Small intestine (tissue), 7 donors: ENCODE results near the gene PIK3AP1. TPM values are rescaled to one million over a fixed set of nuclear protein-coding genes. Genes with fewer than 3 reads are reported as not detected.

Experiments used
- DNase-seq, 2 donors: peaks; one replicate each; pipeline versions ENCODE4 v3.0.0 to v3.0.0-alpha.2; 2013
- FAIRE-seq: peaks from 2 replicates; lab custom pipeline; 2012; peaks lifted over from hg19 to GRCh38; lab: Jason Lieb, UNC
- H3K27ac ChIP-seq, 3 donors: one replicate each; pipeline ENCODE4 v1.5.1; 2013; ENCODE audit warnings: low read length in 2 of 3, mild to moderate bottlenecking in 2 of 3, control low read depth in 1 of 3, inconsistent platforms in 1 of 3, low read depth in 1 of 3, moderate library complexity in 1 of 3
- H3K27me3 ChIP-seq, 3 donors: one replicate each; pipeline ENCODE4 v1.6.1; 2013; ENCODE audit warnings: low read length in 3 of 3, inconsistent platforms in 1 of 3; ENCODE audit not compliant: control insufficient read depth in 3 of 3, insufficient read depth in 3 of 3
- H3K36me3 ChIP-seq, 3 donors: one replicate each; pipeline ENCODE4 v1.6.1; 2013; ENCODE audit warnings: low read length in 3 of 3, inconsistent platforms in 1 of 3, low read depth in 1 of 3, mild to moderate bottlenecking in 1 of 3, moderate library complexity in 1 of 3; ENCODE audit not compliant: control insufficient read depth in 3 of 3, insufficient read depth in 2 of 3
- H3K4me1 ChIP-seq, 3 donors: one replicate each; pipeline ENCODE4 v1.6.1; 2013; ENCODE audit warnings: low read length in 2 of 3, inconsistent platforms in 1 of 3, low read depth in 1 of 3, mild to moderate bottlenecking in 1 of 3, moderate library complexity in 1 of 3; ENCODE audit not compliant: control insufficient read depth in 3 of 3, insufficient read depth in 2 of 3
- H3K4me3 ChIP-seq, 3 donors: one replicate each; pipeline ENCODE4 v1.5.1; 2013; ENCODE audit warnings: low read length in 3 of 3, control low read depth in 1 of 3, inconsistent platforms in 1 of 3, low read depth in 1 of 3, mild to moderate bottlenecking in 1 of 3, moderate library complexity in 1 of 3
- H3K9me3 ChIP-seq, 2 donors: one replicate each; pipeline ENCODE4 v1.6.1; 2013; ENCODE audit warnings: low read depth in 1 of 2, low read length in 1 of 2; ENCODE audit not compliant: control insufficient read depth in 2 of 2, insufficient read depth in 1 of 2
- WGBS, 3 donors: extraction: QIAGEN DNeasy Blood & Tissue Kit; methylation state at CpG; one replicate each; pipeline ENCODE4 v1.1.7; 2013; 5-methylcytosine and 5-hydroxymethylcytosine counted together
- polyA plus RNA-seq, 4 donors: library from polyadenylated mRNA; stranded (reverse) in 3 of 4; unstranded in 1 of 4; fragments of 200-250 nt in 3 of 4; fragments of 120-200 nt in 1 of 4; gene quantifications; one replicate each; pipeline versions ENCODE4 v1.2.1 to v1.2.3, GENCODE V29; 2013
- donor health status: healthy with polysubstance abuse.
- donor health status: control.
- donor health status: control.
- donor health status: Bipolar disorder and iron deficiency.
- donor health status: healthy.

The PIK3AP1 gene
- polyA plus RNA-seq, 4 donors: 5.6 to 9.2 (median 6.6) TPM

- 83 to 88% (median 83%) methylated on average over 12 of the region's 12 CpGs for WGBS, 3 donors
- peaks cover 0 to 7% of the 10 kb centered on the region in 2 donors for H3K9me3 ChIP-seq
Observed at GRCh38 chr10:96641396-96642295, 78.7 kb downstream of the PIK3AP1 start.

GRCh38 chr10:96639899-96640298 is 80.4 kb downstream of the PIK3AP1 start:
- H3K27ac ChIP-seq: no peak overlapping the region
- 72 to 91% (median 77%) methylated on average over 4 of the region's 4 CpGs for WGBS, 3 donors
- no peaks in the 10 kb centered on the region for H3K27me3 ChIP-seq
- H3K9me3 ChIP-seq: peaks cover 0 to 7% of the 10 kb centered on the region in 2 donors
- FAIRE-seq (no peak), DNase-seq (no peak)
- peaks cover 0 to 2% (median 0%) of the 10 kb centered on the region in 3 donors for H3K36me3 ChIP-seq
- peaks cover 0 to 36% (median 3%) of the 10 kb centered on the region in 3 donors for H3K4me1 ChIP-seq
- no peak overlapping the region for H3K4me3 ChIP-seq

More at GRCh38 chr10:96641396-96642295, 78.7 kb downstream of the PIK3AP1 start:
- no peaks in the 10 kb centered on the region for H3K27me3 ChIP-seq
- peaks cover 0 to 3% (median 0%) of the 10 kb centered on the region in 3 donors for H3K36me3 ChIP-seq
- DNase-seq: no peak
- H3K4me1 ChIP-seq: peaks cover 0 to 25% (median 3%) of the 10 kb centered on the region in 3 donors
- H3K27ac ChIP-seq: no peak overlapping the region
- no peak overlapping the region for H3K4me3 ChIP-seq
- no peak for FAIRE-seq

GRCh38 chr10:96638696-96639095 is 81.6 kb downstream of the PIK3AP1 start:
- WGBS, 3 donors: 92 to 95% (median 93%) methylated on average over 6 of the region's 6 CpGs
- no peaks in the 10 kb centered on the region for H3K27me3 ChIP-seq
- no peak overlapping the region for H3K4me3 ChIP-seq
- peaks cover 0 to 48% (median 3%) of the 10 kb centered on the region in 3 donors for H3K4me1 ChIP-seq
- H3K27ac ChIP-seq: no peak overlapping the region
- H3K9me3 ChIP-seq: peaks cover 0 to 7% of the 10 kb centered on the region in 2 donors
- peaks cover 0 to 2% (median 0%) of the 10 kb centered on the region in 3 donors for H3K36me3 ChIP-seq
- FAIRE-seq (no peak), DNase-seq (no peak)

GRCh38 chr10:96638120-96638519 is 82.2 kb downstream of the PIK3AP1 start:
- FAIRE-seq (no peak), DNase-seq (no peak)
- Histone ChIP-seq H3K9me3 (peaks cover 0 to 7% of the 10 kb centered on the region in 2 donors), H3K4me3 (no peak overlapping the region), H3K36me3 (peaks cover 0 to 2% (median 0%) of the 10 kb centered on the region in 3 donors), H3K4me1 (peaks cover 0 to 52% (median 3%) of the 10 kb centered on the region in 3 donors), H3K27ac (peak overlapping the region in 1 of 3 donors; percentile 83), H3K27me3 (no peaks in the 10 kb centered on the region)
- 77 to 81% (median 79%) methylated on average over 3 of the region's 3 CpGs for WGBS, 3 donors

- peak overlapping the region in 1 of 3 donors; percentile 83 for H3K27ac ChIP-seq
- no peak overlapping the region for H3K4me3 ChIP-seq
- H3K9me3 ChIP-seq: peaks cover 0 to 7% of the 10 kb centered on the region in 2 donors
- H3K27me3 ChIP-seq: no peaks in the 10 kb centered on the region
- DNase-seq: peak; percentile 82 to 93
- no peak for FAIRE-seq
- peaks cover 2 to 55% (median 3%) of the 10 kb centered on the region in 3 donors for H3K4me1 ChIP-seq
- H3K36me3 ChIP-seq: peaks cover 0 to 2% (median 0%) of the 10 kb centered on the region in 3 donors
- WGBS, 3 donors: 33 to 70% (median 57%) methylated on average over 4 of the region's 4 CpGs
Observed at GRCh38 chr10:96637709-96638108, 82.6 kb downstream of the PIK3AP1 start.

- H3K4me3 ChIP-seq: no peak overlapping the region
- 12 to 40% (median 27%) methylated on average over 1 of the region's 1 CpG for WGBS, 3 donors
- peak overlapping the region in 1 of 3 donors; percentile 83 for H3K27ac ChIP-seq
- peaks cover 0 to 7% of the 10 kb centered on the region in 2 donors for H3K9me3 ChIP-seq
- DNase-seq (peak; percentile 73 to 84), FAIRE-seq (no peak)
- H3K27me3 ChIP-seq: no peaks in the 10 kb centered on the region
- peaks cover 0 to 2% (median 0%) of the 10 kb centered on the region in 3 donors for H3K36me3 ChIP-seq
- peaks cover 2 to 59% (median 3%) of the 10 kb centered on the region in 3 donors for H3K4me1 ChIP-seq
Observed at GRCh38 chr10:96636551-96636950, 83.8 kb downstream of the PIK3AP1 start.

- peaks cover 2 to 54% (median 3%) of the 10 kb centered on the region in 3 donors for H3K4me1 ChIP-seq
- H3K27me3 ChIP-seq: no peaks in the 10 kb centered on the region
- peaks cover 0 to 2% of the 10 kb centered on the region in 2 donors for H3K9me3 ChIP-seq
- FAIRE-seq (no peak), DNase-seq (peak; percentile 49 to 87)
- H3K36me3 ChIP-seq: peaks cover 0 to 2% (median 0%) of the 10 kb centered on the region in 3 donors
- WGBS, 3 donors: 64 to 72% (median 67%) methylated on average over 4 of the region's 4 CpGs
- H3K4me3 ChIP-seq: no peak overlapping the region
- peak overlapping the region in 1 of 3 donors; percentile 53 for H3K27ac ChIP-seq
Observed at GRCh38 chr10:96632974-96633710, 87.2 kb downstream of the PIK3AP1 start.

GRCh38 chr10:96627292-96627691 is 93.0 kb downstream of the PIK3AP1 start:
- H3K36me3 ChIP-seq: no peaks in the 10 kb centered on the region
- no peak for DNase-seq
- no peak overlapping the region for H3K4me3 ChIP-seq
- 69 to 80% (median 72%) methylated on average over 1 of the region's 1 CpG for WGBS, 3 donors
- FAIRE-seq: no peak
- H3K4me1 ChIP-seq: peaks cover 0 to under 1% (median 0%) of the 10 kb centered on the region in 3 donors
- H3K9me3 ChIP-seq: no peaks in the 10 kb centered on the region
- no peaks in the 10 kb centered on the region for H3K27me3 ChIP-seq
- H3K27ac ChIP-seq: no peak overlapping the region
